Left lung (tissue), 10 donors: Measurements from ENCODE around the gene GMEB2. TPM values are rescaled to one million over a fixed set of nuclear protein-coding genes. Genes with fewer than 3 reads are reported as not detected.

ENCODE experiments used
- ATAC-seq: fragments of 200-7000 bp; cut with Tn5 transposase; one replicate; pipeline ENCODE4 v1.9.1; 2020; ENCODE audit warnings: moderate library complexity
- DNase-seq, 4 donors: peaks; one replicate each; pipeline ENCODE4 v3.0.0-alpha.2; 2013 to 2020
- H3K27ac ChIP-seq, 2 donors: fragments of 200-600 bp; sonication (generic) in 1 of 2; one replicate each; pipeline versions ENCODE4 v1.5.0 to v1.8.0; 2020 to 2021
- H3K27me3 ChIP-seq, 2 donors: fragments of 200-600 bp; sonication (generic) in 1 of 2; one replicate each; pipeline versions ENCODE4 v1.5.0 to v1.8.0; 2020 to 2021
- H3K36me3 ChIP-seq, 2 donors: fragments of 200-600 bp; sonication (generic) in 1 of 2; one replicate each; pipeline versions ENCODE4 v1.5.0 to v1.8.0; 2020 to 2021
- H3K4me1 ChIP-seq, 2 donors: fragments of 200-600 bp; one replicate each; pipeline ENCODE4 v1.8.0; 2021
- H3K4me3 ChIP-seq, 2 donors: fragments of 200-600 bp; sonication (generic) in 1 of 2; one replicate each; pipeline versions ENCODE4 v1.5.0 to v1.8.0; 2020 to 2021; ENCODE audit warnings: mild to moderate bottlenecking in 1 of 2
- H3K9me3 ChIP-seq, 2 donors: fragments of 200-600 bp; sonication (generic) in 1 of 2; one replicate each; pipeline versions ENCODE4 v1.5.0 to v1.8.0; 2020 to 2021
- CTCF ChIP-seq, 2 donors: fragments of 200-600 bp; sonication (generic) in 1 of 2; IDR thresholded peaks; one replicate each; pipeline versions ENCODE4 v1.5.0 to v1.8.0; 2021; ENCODE audit warnings: antibody characterized with exemption in 2 of 2
- intact Hi-C, 2 donors: fragments of 100-400 bp; cut with DNase I; formaldehyde crosslinking; loops; one replicate each; pipeline versions ENCODE4 v1.11.2 to v1.14.2; 2022
- polyA plus RNA-seq, 6 donors: library from polyadenylated mRNA; unstranded; fragments of 120-200 nt; gene quantifications; one replicate each; pipeline ENCODE4 v1.2.1, GENCODE V29; 2013; ENCODE audit not compliant: insufficient read length in 6 of 6
- total RNA-seq, 2 donors: library from RNA; stranded (reverse); fragmentation: NEBNext Ultra II Directional; extraction: Animal tissue kit (Norgen Biotek cat#: 25700); gene quantifications; one replicate each; pipeline ENCODE4 v1.2.1, GENCODE V29; 2021
- donor health status: DM: no; HTN: yes; CAD: no.
- donor health status: DM: no; HTN: no; CAD: no.

The GMEB2 gene
- total and polyA plus RNA-seq, 8 donors: 8.1 to 12.4 (median 10.2) TPM

GRCh38 chr20:63542031-63542559, 84.8 kb downstream of the GMEB2 start:
- H3K4me1 ChIP-seq: peaks cover 4 to 20% of the 10 kb centered on the region in 2 donors
- H3K4me3 ChIP-seq: no peak overlapping the region
- intact Hi-C loops: no loop called here
- H3K36me3 ChIP-seq: no peaks in the 10 kb centered on the region
- H3K27me3 ChIP-seq: peaks cover 0 to 33% of the 10 kb centered on the region in 2 donors
- no peak for DNase-seq
- no peaks in the 10 kb centered on the region for H3K9me3 ChIP-seq
- H3K27ac ChIP-seq: no peak overlapping the region
- no peak for ATAC-seq
- no peak for TF ChIP-seq CTCF (IDR thresholded peaks at IDR 0.05)

GRCh38 chr20:63541371-63541770, 85.5 kb downstream of the GMEB2 start:
- Histone ChIP-seq H3K36me3 (no peaks in the 10 kb centered on the region), H3K4me3 (no peak overlapping the region), H3K27me3 (peaks cover 0 to 33% of the 10 kb centered on the region in 2 donors), H3K27ac (no peak overlapping the region), H3K4me1 (peaks cover 11 to 28% of the 10 kb centered on the region in 2 donors), H3K9me3 (no peaks in the 10 kb centered on the region)
- intact Hi-C loops: no loop called here
- ATAC-seq (no peak), DNase-seq (no peak)
- no peak for TF ChIP-seq CTCF (IDR thresholded peaks at IDR 0.05)

- intact Hi-C loops: no loop called here
Observed at GRCh38 chr20:63540417-63541186, 86.3 kb downstream of the GMEB2 start.

GRCh38 chr20:63539441-63540370, 87.2 kb downstream of the GMEB2 start:
- Histone ChIP-seq H3K9me3 (no peaks in the 10 kb centered on the region), H3K27me3 (peaks cover 0 to 28% of the 10 kb centered on the region in 2 donors), H3K4me3 (no peak overlapping the region), H3K4me1 (peaks cover 13 to 31% of the 10 kb centered on the region in 2 donors), H3K27ac (no peak overlapping the region), H3K36me3 (no peaks in the 10 kb centered on the region)
- no peak for DNase-seq
- TF ChIP-seq CTCF (IDR thresholded peaks at IDR 0.05): no peak
- no peak for ATAC-seq
- intact Hi-C loops: no loop called here

More at GRCh38 chr20:63540417-63541186, 86.3 kb downstream of the GMEB2 start:
- no peak for ATAC-seq
- peaks cover 13 to 31% of the 10 kb centered on the region in 2 donors for H3K4me1 ChIP-seq
- DNase-seq: no peak
- H3K27me3 ChIP-seq: peaks cover 0 to 28% of the 10 kb centered on the region in 2 donors
- H3K27ac ChIP-seq: no peak overlapping the region
- no peak for TF ChIP-seq CTCF (IDR thresholded peaks at IDR 0.05)
- H3K36me3 ChIP-seq: no peaks in the 10 kb centered on the region
- H3K9me3 ChIP-seq: no peaks in the 10 kb centered on the region
- no peak overlapping the region for H3K4me3 ChIP-seq

- no peak for DNase-seq
- H3K4me3 ChIP-seq: no peak overlapping the region
- peaks cover 0 to 28% of the 10 kb centered on the region in 2 donors for H3K27me3 ChIP-seq
- no peaks in the 10 kb centered on the region for H3K36me3 ChIP-seq
- intact Hi-C loops: no loop called here
- no peaks in the 10 kb centered on the region for H3K9me3 ChIP-seq
- peaks cover 13 to 31% of the 10 kb centered on the region in 2 donors for H3K4me1 ChIP-seq
- H3K27ac ChIP-seq: no peak overlapping the region
- no peak for ATAC-seq
- no peak for TF ChIP-seq CTCF (IDR thresholded peaks at IDR 0.05)
Observed at GRCh38 chr20:63539092-63539430, 87.8 kb downstream of the GMEB2 start.
